HEK293 (cell line): ENCODE data around the gene KLRC3.

Experiments used
- GLIS2 ChIP-seq: fragments of 450-650 bp; formaldehyde crosslinking; IDR thresholded peaks from 2 replicates; pipeline ENCODE4 v1.5.1; 2016; ENCODE audit warnings: missing biosample characterization, missing genetic modification characterization
- HOXC10 ChIP-seq: sonication (generic); formaldehyde crosslinking; IDR thresholded peaks from 2 replicates; pipeline ENCODE4 v1.8.1; 2023; ENCODE audit warnings: mild to moderate bottlenecking, missing genetic modification reagents
- HOXD13 ChIP-seq: sonication (generic); formaldehyde crosslinking; IDR thresholded peaks from 2 replicates; pipeline ENCODE4 v1.8.0; 2022; ENCODE audit warnings: missing genetic modification reagents, borderline replicate concordance
- IKZF3 ChIP-seq: fragments of 450-650 bp; IDR thresholded peaks from 2 replicates; pipeline ENCODE4 v1.5.0; 2018; ENCODE audit warnings: missing biosample characterization, mild to moderate bottlenecking, missing genetic modification characterization, moderate library complexity
- OVOL3 ChIP-seq: fragments of 450-650 bp; formaldehyde crosslinking; IDR thresholded peaks from 2 replicates; pipeline ENCODE4 v1.5.1; 2016; ENCODE audit warnings: missing biosample characterization, missing genetic modification characterization
- SETDB1 ChIP-seq: IDR thresholded peaks from one replicate; pipeline ENCODE4 v1.6.1; 2017; ENCODE audit warnings: mild to moderate bottlenecking, low read length, moderate library complexity, mixed read lengths; ENCODE audit not compliant: insufficient read length
- TCF7L2 ChIP-seq: IDR thresholded peaks from 2 replicates; pipeline ENCODE4 v1.6.1; 2011; ENCODE audit warnings: low read depth, mild to moderate bottlenecking, inconsistent platforms, low read length, moderate library complexity, borderline replicate concordance
- TRIM28 ChIP-seq: IDR thresholded peaks from 2 replicates; pipeline ENCODE4 v1.6.1; 2011; ENCODE audit warnings: low read length, control low read depth, borderline replicate concordance
- ZBTB21 ChIP-seq: fragments of 450-650 bp; formaldehyde crosslinking; IDR thresholded peaks from 2 replicates; pipeline ENCODE4 v1.5.1; 2017; ENCODE audit warnings: missing biosample characterization, missing genetic modification characterization
- ZNF146 ChIP-seq: fragments of 450-650 bp; formaldehyde crosslinking; IDR thresholded peaks from 2 replicates; pipeline ENCODE4 v1.5.1; 2016; ENCODE audit warnings: missing biosample characterization, missing genetic modification characterization
- ZNF19 ChIP-seq: fragments of 450-650 bp; formaldehyde crosslinking; IDR thresholded peaks from 2 replicates; pipeline ENCODE4; 2016; ENCODE audit warnings: missing biosample characterization, missing genetic modification characterization, low read depth
- ZNF214 ChIP-seq: fragments of 450-650 bp; formaldehyde crosslinking; IDR thresholded peaks from 2 replicates; pipeline ENCODE4 v1.5.1; 2017; ENCODE audit warnings: missing biosample characterization, mild to moderate bottlenecking, missing genetic modification characterization, borderline replicate concordance
- ZNF335 ChIP-seq: fragments of 450-650 bp; formaldehyde crosslinking; conservative IDR thresholded peaks from 2 replicates; pipeline ENCODE4 v1.5.1; 2016; ENCODE audit warnings: missing biosample characterization, missing genetic modification characterization
- ZNF416 ChIP-seq: fragments of 450-650 bp; formaldehyde crosslinking; IDR thresholded peaks from 2 replicates; pipeline ENCODE4 v1.5.1; 2016; ENCODE audit warnings: missing biosample characterization, missing genetic modification characterization
- ZNF433 ChIP-seq: fragments of 450-650 bp; formaldehyde crosslinking; IDR thresholded peaks from 2 replicates; pipeline ENCODE4 v1.5.1; 2016; ENCODE audit warnings: missing biosample characterization, missing genetic modification characterization, low read depth
- ZNF654 ChIP-seq: fragments of 450-650 bp; formaldehyde crosslinking; IDR thresholded peaks from 2 replicates; pipeline ENCODE4 v1.5.1; 2016; ENCODE audit warnings: low read depth, missing biosample characterization, missing genetic modification characterization
- ZNF670 ChIP-seq: fragments of 450-650 bp; formaldehyde crosslinking; IDR thresholded peaks from 2 replicates; pipeline ENCODE4 v1.5.1; 2016; ENCODE audit warnings: missing biosample characterization, missing genetic modification characterization, low read depth
- ZSCAN16 ChIP-seq: fragments of 450-650 bp; formaldehyde crosslinking; IDR thresholded peaks from 2 replicates; pipeline ENCODE4 v1.5.1; 2016; ENCODE audit warnings: missing biosample characterization, missing genetic modification characterization
- ZSCAN30 ChIP-seq: fragments of 450-650 bp; IDR thresholded peaks from 2 replicates; pipeline ENCODE4 v1.5.1; 2018; ENCODE audit warnings: missing biosample characterization, mild to moderate bottlenecking, missing genetic modification characterization, moderate library complexity
- TF ChIP-seq, protein P1 (sequence below): fragments of 450-650 bp; formaldehyde crosslinking; IDR thresholded peaks from 2 replicates; pipeline ENCODE4 v1.5.1; 2016; ENCODE audit warnings: missing biosample characterization, missing genetic modification characterization, borderline replicate concordance
- TF ChIP-seq, protein P2 (sequence below): fragments of 450-650 bp; formaldehyde crosslinking; IDR thresholded peaks from 2 replicates; pipeline ENCODE4 v1.5.1; 2016; ENCODE audit warnings: missing biosample characterization, missing genetic modification characterization
- TF ChIP-seq, protein P3 (sequence below): fragments of 450-650 bp; formaldehyde crosslinking; IDR thresholded peaks from 2 replicates; pipeline ENCODE4 v1.5.1; 2016; ENCODE audit warnings: missing biosample characterization, missing genetic modification characterization
- TF ChIP-seq, protein P4 (sequence below): fragments of 450-650 bp; formaldehyde crosslinking; IDR thresholded peaks from 2 replicates; pipeline ENCODE4 v1.5.1; 2016; ENCODE audit warnings: missing biosample characterization, missing genetic modification characterization
- TF ChIP-seq, protein P5 (sequence below): fragments of 450-650 bp; formaldehyde crosslinking; IDR thresholded peaks from 2 replicates; pipeline ENCODE4 v1.5.1; 2016; ENCODE audit warnings: missing biosample characterization, missing genetic modification characterization, low read depth
- TF ChIP-seq, protein P6 (sequence below): fragments of 450-650 bp; formaldehyde crosslinking; IDR thresholded peaks from 2 replicates; pipeline ENCODE4 v1.5.1; 2017; ENCODE audit warnings: missing biosample characterization, missing genetic modification characterization
- TF ChIP-seq, protein P7 (sequence below): fragments of 450-650 bp; formaldehyde crosslinking; IDR thresholded peaks from 2 replicates; pipeline ENCODE4 v1.5.1; 2016; ENCODE audit warnings: missing biosample characterization, missing genetic modification characterization, low read depth

The KLRC3 gene

DNA sequence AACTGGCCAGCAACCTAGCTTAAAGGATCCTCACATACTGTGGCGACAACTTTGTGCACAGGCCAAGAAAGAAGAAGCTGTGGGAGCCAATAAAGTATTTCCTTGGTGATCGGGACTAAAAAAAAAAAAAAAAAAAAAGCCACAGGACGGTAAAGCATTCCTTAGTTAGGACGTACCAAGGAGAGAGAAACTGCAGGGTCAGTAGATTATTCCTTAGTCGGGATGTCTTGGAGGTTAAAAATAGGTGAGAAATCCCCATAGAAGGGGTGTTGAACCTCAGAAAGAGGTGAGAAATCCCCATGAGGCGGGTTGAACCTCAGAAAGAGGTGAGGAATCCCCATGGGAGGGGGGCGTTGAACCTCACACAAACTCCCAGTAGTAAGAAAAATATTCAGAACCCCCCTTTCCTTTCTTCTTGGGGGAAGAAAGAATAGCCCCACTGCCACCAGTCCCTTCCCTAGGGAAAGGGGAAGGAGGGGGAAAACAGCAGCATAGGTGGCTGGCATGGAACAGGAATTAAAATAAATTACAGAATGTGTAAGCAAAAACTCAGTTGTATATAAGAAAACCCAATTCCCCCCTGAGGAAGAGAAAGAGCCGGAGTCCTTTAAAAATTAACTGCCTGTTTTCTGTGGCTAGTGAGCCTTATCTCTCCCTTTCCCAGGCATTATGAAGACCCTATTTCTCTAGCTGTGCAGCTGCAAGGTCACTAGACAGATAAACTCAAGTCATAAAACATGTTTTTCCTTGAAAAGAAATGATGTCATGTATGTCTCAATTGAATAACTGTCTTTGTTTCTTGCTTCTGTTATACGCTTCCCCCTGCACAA is 57.4 kb downstream of the KLRC3 start (continued):
- 0 out of 2 replicates have a peak, but pooled peaks have one; percentile 30 for TF ChIP-seq HOXD13
- TF ChIP-seq ZNF670 (tag by site-specific recombination): no peak
- no peak for TF ChIP-seq ZNF416
- peak; percentile 87; the same call in 1 of the 2 replicates for TF ChIP-seq OVOL3 (tag by site-specific recombination)
- TF ChIP-seq ZNF19 (tag by site-specific recombination): no peak
- TF ChIP-seq GLIS2 (tag by site-specific recombination): no peak
- no peak for TF ChIP-seq ZNF214 (tag by site-specific recombination)
- TF ChIP-seq, protein P1, sequence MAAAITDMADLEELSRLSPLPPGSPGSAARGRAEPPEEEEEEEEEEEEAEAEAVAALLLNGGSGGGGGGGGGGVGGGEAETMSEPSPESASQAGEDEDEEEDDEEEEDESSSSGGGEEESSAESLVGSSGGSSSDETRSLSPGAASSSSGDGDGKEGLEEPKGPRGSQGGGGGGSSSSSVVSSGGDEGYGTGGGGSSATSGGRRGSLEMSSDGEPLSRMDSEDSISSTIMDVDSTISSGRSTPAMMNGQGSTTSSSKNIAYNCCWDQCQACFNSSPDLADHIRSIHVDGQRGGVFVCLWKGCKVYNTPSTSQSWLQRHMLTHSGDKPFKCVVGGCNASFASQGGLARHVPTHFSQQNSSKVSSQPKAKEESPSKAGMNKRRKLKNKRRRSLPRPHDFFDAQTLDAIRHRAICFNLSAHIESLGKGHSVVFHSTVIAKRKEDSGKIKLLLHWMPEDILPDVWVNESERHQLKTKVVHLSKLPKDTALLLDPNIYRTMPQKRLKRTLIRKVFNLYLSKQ (tag by site-specific recombination): no peak
- TF ChIP-seq, protein P2, sequence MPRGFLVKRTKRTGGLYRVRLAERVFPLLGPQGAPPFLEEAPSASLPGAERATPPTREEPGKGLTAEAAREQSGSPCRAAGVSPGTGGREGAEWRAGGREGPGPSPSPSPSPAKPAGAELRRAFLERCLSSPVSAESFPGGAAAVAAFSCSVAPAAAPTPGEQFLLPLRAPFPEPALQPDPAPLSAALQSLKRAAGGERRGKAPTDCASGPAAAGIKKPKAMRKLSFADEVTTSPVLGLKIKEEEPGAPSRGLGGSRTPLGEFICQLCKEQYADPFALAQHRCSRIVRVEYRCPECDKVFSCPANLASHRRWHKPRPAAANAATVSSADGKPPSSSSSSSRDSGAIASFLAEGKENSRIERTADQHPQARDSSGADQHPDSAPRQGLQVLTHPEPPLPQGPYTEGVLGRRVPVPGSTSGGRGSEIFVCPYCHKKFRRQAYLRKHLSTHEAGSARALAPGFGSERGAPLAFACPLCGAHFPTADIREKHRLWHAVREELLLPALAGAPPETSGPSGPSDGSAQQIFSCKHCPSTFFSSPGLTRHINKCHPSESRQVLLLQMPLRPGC (tag by site-specific recombination): no peak
- TF ChIP-seq, protein P3, sequence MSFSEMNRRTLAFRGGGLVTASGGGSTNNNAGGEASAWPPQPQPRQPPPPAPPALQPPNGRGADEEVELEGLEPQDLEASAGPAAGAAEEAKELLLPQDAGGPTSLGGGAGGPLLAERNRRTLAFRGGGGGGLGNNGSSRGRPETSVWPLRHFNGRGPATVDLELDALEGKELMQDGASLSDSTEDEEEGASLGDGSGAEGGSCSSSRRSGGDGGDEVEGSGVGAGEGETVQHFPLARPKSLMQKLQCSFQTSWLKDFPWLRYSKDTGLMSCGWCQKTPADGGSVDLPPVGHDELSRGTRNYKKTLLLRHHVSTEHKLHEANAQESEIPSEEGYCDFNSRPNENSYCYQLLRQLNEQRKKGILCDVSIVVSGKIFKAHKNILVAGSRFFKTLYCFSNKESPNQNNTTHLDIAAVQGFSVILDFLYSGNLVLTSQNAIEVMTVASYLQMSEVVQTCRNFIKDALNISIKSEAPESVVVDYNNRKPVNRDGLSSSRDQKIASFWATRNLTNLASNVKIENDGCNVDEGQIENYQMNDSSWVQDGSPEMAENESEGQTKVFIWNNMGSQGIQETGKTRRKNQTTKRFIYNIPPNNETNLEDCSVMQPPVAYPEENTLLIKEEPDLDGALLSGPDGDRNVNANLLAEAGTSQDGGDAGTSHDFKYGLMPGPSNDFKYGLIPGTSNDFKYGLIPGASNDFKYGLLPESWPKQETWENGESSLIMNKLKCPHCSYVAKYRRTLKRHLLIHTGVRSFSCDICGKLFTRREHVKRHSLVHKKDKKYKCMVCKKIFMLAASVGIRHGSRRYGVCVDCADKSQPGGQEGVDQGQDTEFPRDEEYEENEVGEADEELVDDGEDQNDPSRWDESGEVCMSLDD (tag by site-specific recombination): no peak
- TF ChIP-seq ZNF433: no peak
- no peak for TF ChIP-seq ZSCAN16
- TF ChIP-seq, protein P4, sequence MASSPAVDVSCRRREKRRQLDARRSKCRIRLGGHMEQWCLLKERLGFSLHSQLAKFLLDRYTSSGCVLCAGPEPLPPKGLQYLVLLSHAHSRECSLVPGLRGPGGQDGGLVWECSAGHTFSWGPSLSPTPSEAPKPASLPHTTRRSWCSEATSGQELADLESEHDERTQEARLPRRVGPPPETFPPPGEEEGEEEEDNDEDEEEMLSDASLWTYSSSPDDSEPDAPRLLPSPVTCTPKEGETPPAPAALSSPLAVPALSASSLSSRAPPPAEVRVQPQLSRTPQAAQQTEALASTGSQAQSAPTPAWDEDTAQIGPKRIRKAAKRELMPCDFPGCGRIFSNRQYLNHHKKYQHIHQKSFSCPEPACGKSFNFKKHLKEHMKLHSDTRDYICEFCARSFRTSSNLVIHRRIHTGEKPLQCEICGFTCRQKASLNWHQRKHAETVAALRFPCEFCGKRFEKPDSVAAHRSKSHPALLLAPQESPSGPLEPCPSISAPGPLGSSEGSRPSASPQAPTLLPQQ (tag by site-specific recombination): no peak
- TF ChIP-seq ZSCAN30 (tag by site-specific recombination): no peak
- no peak for TF ChIP-seq ZNF146 (tag by site-specific recombination)
- TF ChIP-seq IKZF3 (tag by site-specific recombination): peak; percentile 81
- no peak for TF ChIP-seq SETDB1
- TF ChIP-seq, protein P5, sequence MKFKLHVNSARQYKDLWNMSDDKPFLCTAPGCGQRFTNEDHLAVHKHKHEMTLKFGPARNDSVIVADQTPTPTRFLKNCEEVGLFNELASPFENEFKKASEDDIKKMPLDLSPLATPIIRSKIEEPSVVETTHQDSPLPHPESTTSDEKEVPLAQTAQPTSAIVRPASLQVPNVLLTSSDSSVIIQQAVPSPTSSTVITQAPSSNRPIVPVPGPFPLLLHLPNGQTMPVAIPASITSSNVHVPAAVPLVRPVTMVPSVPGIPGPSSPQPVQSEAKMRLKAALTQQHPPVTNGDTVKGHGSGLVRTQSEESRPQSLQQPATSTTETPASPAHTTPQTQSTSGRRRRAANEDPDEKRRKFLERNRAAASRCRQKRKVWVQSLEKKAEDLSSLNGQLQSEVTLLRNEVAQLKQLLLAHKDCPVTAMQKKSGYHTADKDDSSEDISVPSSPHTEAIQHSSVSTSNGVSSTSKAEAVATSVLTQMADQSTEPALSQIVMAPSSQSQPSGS: peak; percentile 90
- TF ChIP-seq, protein P6, sequence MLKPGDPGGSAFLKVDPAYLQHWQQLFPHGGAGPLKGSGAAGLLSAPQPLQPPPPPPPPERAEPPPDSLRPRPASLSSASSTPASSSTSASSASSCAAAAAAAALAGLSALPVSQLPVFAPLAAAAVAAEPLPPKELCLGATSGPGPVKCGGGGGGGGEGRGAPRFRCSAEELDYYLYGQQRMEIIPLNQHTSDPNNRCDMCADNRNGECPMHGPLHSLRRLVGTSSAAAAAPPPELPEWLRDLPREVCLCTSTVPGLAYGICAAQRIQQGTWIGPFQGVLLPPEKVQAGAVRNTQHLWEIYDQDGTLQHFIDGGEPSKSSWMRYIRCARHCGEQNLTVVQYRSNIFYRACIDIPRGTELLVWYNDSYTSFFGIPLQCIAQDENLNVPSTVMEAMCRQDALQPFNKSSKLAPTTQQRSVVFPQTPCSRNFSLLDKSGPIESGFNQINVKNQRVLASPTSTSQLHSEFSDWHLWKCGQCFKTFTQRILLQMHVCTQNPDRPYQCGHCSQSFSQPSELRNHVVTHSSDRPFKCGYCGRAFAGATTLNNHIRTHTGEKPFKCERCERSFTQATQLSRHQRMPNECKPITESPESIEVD (tag by site-specific recombination): peak; percentile 87
- no peak for TF ChIP-seq HOXC10
- TF ChIP-seq ZNF335 (tag by site-specific recombination): peak; percentile 59
- TF ChIP-seq TRIM28: no peak
- TF ChIP-seq TCF7L2: peak; percentile 35; the same call in 1 of the 2 replicates
- TF ChIP-seq, protein P7, sequence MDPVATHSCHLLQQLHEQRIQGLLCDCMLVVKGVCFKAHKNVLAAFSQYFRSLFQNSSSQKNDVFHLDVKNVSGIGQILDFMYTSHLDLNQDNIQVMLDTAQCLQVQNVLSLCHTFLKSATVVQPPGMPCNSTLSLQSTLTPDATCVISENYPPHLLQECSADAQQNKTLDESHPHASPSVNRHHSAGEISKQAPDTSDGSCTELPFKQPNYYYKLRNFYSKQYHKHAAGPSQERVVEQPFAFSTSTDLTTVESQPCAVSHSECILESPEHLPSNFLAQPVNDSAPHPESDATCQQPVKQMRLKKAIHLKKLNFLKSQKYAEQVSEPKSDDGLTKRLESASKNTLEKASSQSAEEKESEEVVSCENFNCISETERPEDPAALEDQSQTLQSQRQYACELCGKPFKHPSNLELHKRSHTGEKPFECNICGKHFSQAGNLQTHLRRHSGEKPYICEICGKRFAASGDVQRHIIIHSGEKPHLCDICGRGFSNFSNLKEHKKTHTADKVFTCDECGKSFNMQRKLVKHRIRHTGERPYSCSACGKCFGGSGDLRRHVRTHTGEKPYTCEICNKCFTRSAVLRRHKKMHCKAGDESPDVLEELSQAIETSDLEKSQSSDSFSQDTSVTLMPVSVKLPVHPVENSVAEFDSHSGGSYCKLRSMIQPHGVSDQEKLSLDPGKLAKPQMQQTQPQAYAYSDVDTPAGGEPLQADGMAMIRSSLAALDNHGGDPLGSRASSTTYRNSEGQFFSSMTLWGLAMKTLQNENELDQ: 0 out of 2 replicates have a peak, but pooled peaks have one; percentile 7
- no peak for TF ChIP-seq ZBTB21
- no peak for TF ChIP-seq ZNF654
